K562 (cell line): ENCODE measurements around the gene ELMO1. TPM values are rescaled to one million over a fixed set of nuclear protein-coding genes. Genes with fewer than 3 reads are reported as not detected.

Experiments
- ATAC-seq: fragments of 200-7000 bp; cut with Tn5 transposase; 3 replicates; pipeline ENCODE4 v1.9.1; 2020; ENCODE audit warnings: moderate library complexity
- BruUV-seq: library from RNA; stranded (reverse); fragments of 400-500 nt; replicated peaks from 2 replicates; lab custom pipeline; 2021; lab: Mats Ljungman, UMichigan
- CTCF ChIA-PET: fragments of 300-600 bp; formaldehyde crosslinking; extraction: SDS; loops from one replicate; lab custom pipeline; 2021; ENCODE audit warnings: low intra/inter-chr PET ratio; lab: Yijun Ruan, JAX
- POLR2A ChIA-PET: fragments of 300-600, 350-650 bp; sonication (Branson Sonifier 250); formaldehyde crosslinking; extraction: SDS; loops from one replicate; lab custom pipeline; 2021; ENCODE audit warnings: antibody characterized with exemption, inconsistent platforms; lab: Yijun Ruan, JAX
- DNase-seq, 4 experiments: peaks; one replicate each; pipeline versions ENCODE4 v3.0.0 to v3.0.0-alpha.2; 2011 to 2018; ENCODE audit warnings: low spot score in 3 of 4, mixed read lengths in 3 of 4; ENCODE audit errors: extremely low read depth in 1 of 4
- FAIRE-seq: peaks from 2 replicates; lab custom pipeline; 2011; peaks lifted over from hg19 to GRCh38; lab: Jason Lieb, UNC
- H2AFZ ChIP-seq: 2 replicates; pipeline ENCODE4 v1.6.0; 2011; ENCODE audit warnings: low read depth, low read length, control low read depth, inconsistent platforms
- H3K27ac ChIP-seq: fragments of 200-600 bp; 3 replicates; pipeline ENCODE4 v1.8.0; 2011; ENCODE audit warnings: low read depth, mild to moderate bottlenecking, control low read depth, inconsistent platforms, low read length, moderate library complexity, mixed read lengths; ENCODE audit errors: extremely low read depth
- H3K27me3 ChIP-seq, 2 experiments: fragments of 300-600 bp in 1 of 2; 2 replicates in 1 of 2; 3 replicates in 1 of 2; pipeline versions ENCODE4 v1.6.0 to v1.8.0; 2011; ENCODE audit warnings: inconsistent platforms in 2 of 2, low read length in 2 of 2, mild to moderate bottlenecking in 1 of 2, mixed read lengths in 1 of 2, moderate library complexity in 1 of 2; ENCODE audit not compliant: control insufficient read depth in 2 of 2, insufficient read depth in 2 of 2
- H3K36me3 ChIP-seq: fragments of 300-600 bp; 3 replicates; pipeline ENCODE4 v1.8.0; 2011; ENCODE audit warnings: mild to moderate bottlenecking, low read length, inconsistent platforms; ENCODE audit not compliant: control insufficient read depth, insufficient read depth
- H3K4me1 ChIP-seq, 2 experiments: fragments of 200-600 bp in 1 of 2; replicated peaks in 1 of 2; 2 replicates in 1 of 2; 3 replicates in 1 of 2; pipeline versions ENCODE4 v1.5.1 to v1.8.0; 2011; ENCODE audit warnings: inconsistent platforms in 2 of 2, low read length in 2 of 2, mild to moderate bottlenecking in 1 of 2, mixed read lengths in 1 of 2, moderate library complexity in 1 of 2; ENCODE audit not compliant: control insufficient read depth in 2 of 2, insufficient read depth in 2 of 2
- H3K4me2 ChIP-seq: 2 replicates; pipeline ENCODE4 v1.6.1; 2011; ENCODE audit warnings: low read length, control low read depth, inconsistent platforms, mixed read lengths; ENCODE audit not compliant: insufficient read depth
- H3K4me3 ChIP-seq: fragments of 200-600 bp; sonication (generic), shearing (Covaris generic); 2 replicates; pipeline ENCODE4 v1.5.1; 2016; ENCODE audit warnings: control low read depth, inconsistent platforms
- H3K79me2 ChIP-seq: fragments of 200-600 bp; 3 replicates; pipeline ENCODE4 v1.8.0; 2011; ENCODE audit warnings: low read length, inconsistent platforms; ENCODE audit not compliant: control insufficient read depth, insufficient read depth
- H3K9ac ChIP-seq, 2 experiments: 2 replicates each; pipeline versions ENCODE4 v1.6.0 to v1.6.1; 2011; ENCODE audit warnings: low read depth in 2 of 2, low read length in 2 of 2, control low read depth in 1 of 2, inconsistent platforms in 1 of 2, mild to moderate bottlenecking in 1 of 2, mixed read lengths in 1 of 2; ENCODE audit not compliant: insufficient read depth in 1 of 2
- H3K9me1 ChIP-seq: one replicate; pipeline ENCODE4 v1.6.0; 2011; ENCODE audit warnings: inconsistent platforms, mild to moderate bottlenecking, low read length, moderate library complexity; ENCODE audit not compliant: control insufficient read depth, insufficient read depth
- H3K9me3 ChIP-seq: replicated peaks from 2 replicates; pipeline ENCODE4 v1.5.1; 2011; ENCODE audit warnings: low read depth, low read length, inconsistent platforms; ENCODE audit not compliant: control insufficient read depth, insufficient read depth
- H4K20me1 ChIP-seq: replicated peaks from 2 replicates; pipeline ENCODE4 v1.6.1; 2011; ENCODE audit warnings: low read length, inconsistent platforms, mixed read lengths; ENCODE audit not compliant: control insufficient read depth, insufficient read depth
- PPARD ChIP-seq: fragments of 250-450 bp; sonication (Bioruptor Pico); IDR thresholded peaks from 2 replicates; pipeline ENCODE4 v1.8.0; 2022; ENCODE audit warnings: inconsistent platforms, mild to moderate bottlenecking, moderate library complexity
- XRCC4 ChIP-seq: IDR thresholded peaks from one replicate; pipeline ENCODE4 v1.6.1; 2011; ENCODE audit not compliant: insufficient read depth, insufficient read length; ENCODE audit errors: extremely low read depth
- ZNF133 ChIP-seq: fragments of 250-450 bp; sonication (Bioruptor Pico); IDR thresholded peaks from 2 replicates; pipeline ENCODE4 v1.4.0; 2020; ENCODE audit warnings: mild to moderate bottlenecking
- WGBS: fragments of 100-300 bp; shearing (Covaris generic); methylation state at CpG from one replicate; pipeline ENCODE4 v1.1.6; 2016; ENCODE audit warnings: low coverage, mixed read lengths; ENCODE audit not compliant: insufficient coverage; ENCODE audit errors: missing lambda C conversion rate; 5-methylcytosine and 5-hydroxymethylcytosine counted together
- in situ Hi-C: fragments of 300-500 bp; cut with MboI; formaldehyde crosslinking; loops from 4 replicates; pipeline ENCODE4 v1.15.0; 2018; ENCODE audit warnings: inconsistent platforms, mixed read lengths
- intact Hi-C: fragments of 100-400 bp; cut with micrococcal nuclease; formaldehyde crosslinking; loops from 2 replicates; pipeline ENCODE4 v1.14.2; 2022
- polyA plus RNA-seq, 8 experiments: library from polyadenylated mRNA; depleted of rRNA in 4 of 8; stranded (reverse) in 5 of 8; unstranded in 3 of 8; fragments of >200 nt; fragmentation: Nextera tagmentation in 2 of 8; fragmentation: Illumina TruSeq in 1 of 8; extraction: Ambion mirVana in 2 of 8; extraction: Trizol in 1 of 8; gene quantifications; 2 replicates each; pipeline versions ENCODE4 v1.2.1 to v1.2.3, GENCODE V29; 2011 to 2014; ENCODE audit warnings: inconsistent platforms in 1 of 8, missing spikeins in 1 of 8
- total RNA-seq, 7 experiments: library from RNA; depleted of rRNA in 6 of 7; stranded (reverse); fragments of >200 nt in 6 of 7; fragmentation: Illumina TruSeq in 2 of 7; extraction: Trizol in 2 of 7; gene quantifications; 2 replicates each; pipeline versions ENCODE4 v1.2.1 to v1.2.3, GENCODE V29; 2011 to 2021; ENCODE audit warnings: low replicate concordance in 1 of 7
- TF ChIP-seq, protein P1 (sequence below), 2 experiments: IDR thresholded peaks; 2 replicates each; pipeline ENCODE4 v1.6.1; 2012; ENCODE audit warnings: improper control_type of control experiment in 2 of 2, low read depth in 2 of 2, low read length in 2 of 2, borderline replicate concordance in 1 of 2
- TF ChIP-seq, protein P2 (sequence below), 2 experiments: fragments of 450-650 bp in 1 of 2; sonication (generic) in 1 of 2; formaldehyde crosslinking in 1 of 2; IDR thresholded peaks; 2 replicates each; pipeline versions ENCODE4 v1.7.1 to v1.9.0; 2016 to 2022; ENCODE audit warnings: inconsistent platforms in 1 of 2, mild to moderate bottlenecking in 1 of 2, missing genetic modification reagents in 1 of 2

ELMO1 gene
- total and polyA plus RNA-seq, 9 of the 15 experiments (the other 6 are each of a cell fraction or from before 2014, with no cell fraction given): 0.36 to 7.2 (median 3.6) TPM

DNA sequence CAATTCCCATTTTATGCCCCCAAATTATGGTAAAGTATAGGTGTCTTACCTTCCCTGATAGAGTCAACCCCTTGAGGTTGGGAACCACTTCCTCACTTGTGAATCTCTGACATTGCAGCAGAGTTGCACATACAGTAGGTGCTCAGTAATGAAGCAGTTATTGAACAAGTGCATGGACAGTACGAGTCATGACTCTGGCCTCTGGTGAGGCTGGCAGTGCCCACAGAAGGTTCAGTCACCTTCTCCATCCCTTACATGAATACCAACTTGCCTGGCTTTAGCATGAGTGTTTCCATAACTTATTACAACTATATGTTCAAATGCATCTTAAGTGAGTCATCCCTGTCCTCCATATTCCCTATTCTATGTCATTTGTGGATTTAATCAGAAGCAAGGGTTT is 340.0 kb downstream of the ELMO1 start:
- ChIA-PET CTCF (no interaction called here), POLR2A (no interaction called here)
- Histone ChIP-seq H3K79me2 (no peaks in the 10 kb centered on the region), H3K4me3 (no peak overlapping the region), H4K20me1 (no peaks in the 10 kb centered on the region; the same call in 1 of the 2 replicates), H3K27ac (no peak overlapping the region), H3K9me3 (no peaks in the 10 kb centered on the region), H2AFZ (no peak overlapping the region), H3K27me3 (no peaks in the 10 kb centered on the region), H3K9me1 (no peaks in the 10 kb centered on the region), H3K9ac (no peak overlapping the region), H3K4me1 (no peaks in the 10 kb centered on the region), H3K36me3 (no peaks in the 10 kb centered on the region), H3K4me2 (no peak overlapping the region)
- in situ Hi-C loops (no loop called here), intact Hi-C loops (no loop called here)
- BruUV-seq: no TSS peak
- 18% methylated on average over 1 of the region's 1 CpG for WGBS
- TF ChIP-seq ZNF133 (CRISPR knock-in tag): no peak
- TF ChIP-seq XRCC4: no peak
- TF ChIP-seq, protein P1, sequence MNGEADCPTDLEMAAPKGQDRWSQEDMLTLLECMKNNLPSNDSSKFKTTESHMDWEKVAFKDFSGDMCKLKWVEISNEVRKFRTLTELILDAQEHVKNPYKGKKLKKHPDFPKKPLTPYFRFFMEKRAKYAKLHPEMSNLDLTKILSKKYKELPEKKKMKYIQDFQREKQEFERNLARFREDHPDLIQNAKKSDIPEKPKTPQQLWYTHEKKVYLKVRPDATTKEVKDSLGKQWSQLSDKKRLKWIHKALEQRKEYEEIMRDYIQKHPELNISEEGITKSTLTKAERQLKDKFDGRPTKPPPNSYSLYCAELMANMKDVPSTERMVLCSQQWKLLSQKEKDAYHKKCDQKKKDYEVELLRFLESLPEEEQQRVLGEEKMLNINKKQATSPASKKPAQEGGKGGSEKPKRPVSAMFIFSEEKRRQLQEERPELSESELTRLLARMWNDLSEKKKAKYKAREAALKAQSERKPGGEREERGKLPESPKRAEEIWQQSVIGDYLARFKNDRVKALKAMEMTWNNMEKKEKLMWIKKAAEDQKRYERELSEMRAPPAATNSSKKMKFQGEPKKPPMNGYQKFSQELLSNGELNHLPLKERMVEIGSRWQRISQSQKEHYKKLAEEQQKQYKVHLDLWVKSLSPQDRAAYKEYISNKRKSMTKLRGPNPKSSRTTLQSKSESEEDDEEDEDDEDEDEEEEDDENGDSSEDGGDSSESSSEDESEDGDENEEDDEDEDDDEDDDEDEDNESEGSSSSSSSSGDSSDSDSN (IDR thresholded peaks at IDR 0.05; ENCODE audit: borderline replicate concordance in 1 of 2, low read depth in 2 of 2, low read length in 2 of 2): no peak
- TF ChIP-seq, protein P2, sequence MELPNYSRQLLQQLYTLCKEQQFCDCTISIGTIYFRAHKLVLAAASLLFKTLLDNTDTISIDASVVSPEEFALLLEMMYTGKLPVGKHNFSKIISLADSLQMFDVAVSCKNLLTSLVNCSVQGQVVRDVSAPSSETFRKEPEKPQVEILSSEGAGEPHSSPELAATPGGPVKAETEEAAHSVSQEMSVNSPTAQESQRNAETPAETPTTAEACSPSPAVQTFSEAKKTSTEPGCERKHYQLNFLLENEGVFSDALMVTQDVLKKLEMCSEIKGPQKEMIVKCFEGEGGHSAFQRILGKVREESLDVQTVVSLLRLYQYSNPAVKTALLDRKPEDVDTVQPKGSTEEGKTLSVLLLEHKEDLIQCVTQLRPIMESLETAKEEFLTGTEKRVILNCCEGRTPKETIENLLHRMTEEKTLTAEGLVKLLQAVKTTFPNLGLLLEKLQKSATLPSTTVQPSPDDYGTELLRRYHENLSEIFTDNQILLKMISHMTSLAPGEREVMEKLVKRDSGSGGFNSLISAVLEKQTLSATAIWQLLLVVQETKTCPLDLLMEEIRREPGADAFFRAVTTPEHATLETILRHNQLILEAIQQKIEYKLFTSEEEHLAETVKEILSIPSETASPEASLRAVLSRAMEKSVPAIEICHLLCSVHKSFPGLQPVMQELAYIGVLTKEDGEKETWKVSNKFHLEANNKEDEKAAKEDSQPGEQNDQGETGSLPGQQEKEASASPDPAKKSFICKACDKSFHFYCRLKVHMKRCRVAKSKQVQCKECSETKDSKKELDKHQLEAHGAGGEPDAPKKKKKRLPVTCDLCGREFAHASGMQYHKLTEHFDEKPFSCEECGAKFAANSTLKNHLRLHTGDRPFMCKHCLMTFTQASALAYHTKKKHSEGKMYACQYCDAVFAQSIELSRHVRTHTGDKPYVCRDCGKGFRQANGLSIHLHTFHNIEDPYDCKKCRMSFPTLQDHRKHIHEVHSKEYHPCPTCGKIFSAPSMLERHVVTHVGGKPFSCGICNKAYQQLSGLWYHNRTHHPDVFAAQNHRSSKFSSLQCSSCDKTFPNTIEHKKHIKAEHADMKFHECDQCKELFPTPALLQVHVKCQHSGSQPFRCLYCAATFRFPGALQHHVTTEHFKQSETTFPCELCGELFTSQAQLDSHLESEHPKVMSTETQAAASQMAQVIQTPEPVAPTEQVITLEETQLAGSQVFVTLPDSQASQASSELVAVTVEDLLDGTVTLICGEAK (IDR thresholded peaks at IDR 0.05): no peak
- TF ChIP-seq, protein P2 (CRISPR knock-in tag; IDR thresholded peaks at IDR 0.05): no peak
- no peak for TF ChIP-seq PPARD (CRISPR knock-in tag)
- no peak for FAIRE-seq
- ATAC-seq: no peak
- no peak for DNase-seq
